ENCODE data around the gene FAM184A.

FAM184A gene

DNA sequence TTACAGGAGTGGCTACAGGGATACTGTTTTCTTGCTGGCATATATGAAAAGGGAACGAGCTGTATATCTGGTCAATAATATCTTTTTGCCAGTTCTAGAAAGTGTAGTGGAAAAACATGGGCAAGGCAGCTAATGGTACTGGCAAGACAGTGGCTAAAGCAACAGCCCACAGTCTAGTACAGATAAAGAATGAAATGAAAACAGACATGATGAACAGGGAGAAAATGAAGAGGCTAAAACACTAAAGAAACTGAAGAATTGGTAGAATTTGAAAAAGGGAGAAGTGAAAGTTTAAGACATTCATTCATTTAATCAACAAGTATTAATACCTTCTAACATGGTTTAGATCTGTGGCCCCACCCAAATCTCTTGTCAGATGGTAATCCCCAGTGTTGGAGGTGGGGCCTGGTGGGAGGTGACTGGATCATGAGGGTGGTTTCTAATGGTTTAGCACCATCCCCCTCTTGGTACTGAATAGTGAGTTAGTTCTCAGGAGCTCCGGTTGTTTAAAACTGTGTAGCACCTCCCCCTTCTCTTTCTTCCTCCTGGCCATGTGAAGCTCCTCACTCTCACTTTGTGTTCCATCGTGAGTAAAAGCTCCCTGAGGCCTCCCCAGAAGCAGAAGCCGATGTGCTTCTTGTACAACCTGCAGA, 18.1 kb downstream of the FAM184A start:
- no peaks in the 10 kb centered on the region for H3K27me3 ChIP-seq (replicated peaks; ENCODE audit: control insufficient read depth, insufficient read depth, low read length)
- DNase-seq (ENCODE audit: extremely low read depth, insufficient read length): no peak
- TF ChIP-seq, protein P1, sequence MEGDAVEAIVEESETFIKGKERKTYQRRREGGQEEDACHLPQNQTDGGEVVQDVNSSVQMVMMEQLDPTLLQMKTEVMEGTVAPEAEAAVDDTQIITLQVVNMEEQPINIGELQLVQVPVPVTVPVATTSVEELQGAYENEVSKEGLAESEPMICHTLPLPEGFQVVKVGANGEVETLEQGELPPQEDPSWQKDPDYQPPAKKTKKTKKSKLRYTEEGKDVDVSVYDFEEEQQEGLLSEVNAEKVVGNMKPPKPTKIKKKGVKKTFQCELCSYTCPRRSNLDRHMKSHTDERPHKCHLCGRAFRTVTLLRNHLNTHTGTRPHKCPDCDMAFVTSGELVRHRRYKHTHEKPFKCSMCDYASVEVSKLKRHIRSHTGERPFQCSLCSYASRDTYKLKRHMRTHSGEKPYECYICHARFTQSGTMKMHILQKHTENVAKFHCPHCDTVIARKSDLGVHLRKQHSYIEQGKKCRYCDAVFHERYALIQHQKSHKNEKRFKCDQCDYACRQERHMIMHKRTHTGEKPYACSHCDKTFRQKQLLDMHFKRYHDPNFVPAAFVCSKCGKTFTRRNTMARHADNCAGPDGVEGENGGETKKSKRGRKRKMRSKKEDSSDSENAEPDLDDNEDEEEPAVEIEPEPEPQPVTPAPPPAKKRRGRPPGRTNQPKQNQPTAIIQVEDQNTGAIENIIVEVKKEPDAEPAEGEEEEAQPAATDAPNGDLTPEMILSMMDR (IDR thresholded peaks at IDR 0.05; ENCODE audit: insufficient read depth, low read length, poor library complexity, severe bottlenecking): no peak
- H3K36me3 ChIP-seq (ENCODE audit: control insufficient read depth, insufficient read depth, low read length): no peaks in the 10 kb centered on the region
- no peak overlapping the region for H3K4me3 ChIP-seq (replicated peaks; ENCODE audit: low read depth, low read length)

DNA sequence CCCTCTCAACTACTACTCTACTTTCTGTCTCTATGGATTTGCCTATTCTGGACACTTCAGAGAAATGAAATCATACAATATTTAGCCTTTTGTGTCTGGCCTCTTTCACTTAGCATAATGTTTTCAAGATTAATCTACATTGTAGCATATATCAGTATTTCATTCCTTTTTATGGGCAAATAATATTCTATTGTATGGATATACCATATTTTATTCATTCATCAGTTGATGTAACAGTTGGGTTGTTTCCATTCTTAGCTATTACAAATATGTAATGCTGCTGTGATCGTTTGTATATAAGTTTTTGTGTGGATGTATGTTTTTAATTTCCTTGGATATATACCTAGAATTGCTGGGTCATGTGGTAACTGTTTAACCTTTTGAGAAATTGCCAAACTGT, 23.4 kb downstream of the FAM184A start:
- Histone ChIP-seq H3K4me3 (replicated peaks; ENCODE audit: low read depth, low read length) (no peak overlapping the region), H3K27me3 (replicated peaks; ENCODE audit: control insufficient read depth, insufficient read depth, low read length) (no peaks in the 10 kb centered on the region), H3K36me3 (ENCODE audit: control insufficient read depth, insufficient read depth, low read length) (no peaks in the 10 kb centered on the region)
- TF ChIP-seq, protein P1 (IDR thresholded peaks at IDR 0.05; ENCODE audit: insufficient read depth, low read length, poor library complexity, severe bottlenecking): no peak
- no peak for DNase-seq (ENCODE audit: extremely low read depth, insufficient read length)

DNA sequence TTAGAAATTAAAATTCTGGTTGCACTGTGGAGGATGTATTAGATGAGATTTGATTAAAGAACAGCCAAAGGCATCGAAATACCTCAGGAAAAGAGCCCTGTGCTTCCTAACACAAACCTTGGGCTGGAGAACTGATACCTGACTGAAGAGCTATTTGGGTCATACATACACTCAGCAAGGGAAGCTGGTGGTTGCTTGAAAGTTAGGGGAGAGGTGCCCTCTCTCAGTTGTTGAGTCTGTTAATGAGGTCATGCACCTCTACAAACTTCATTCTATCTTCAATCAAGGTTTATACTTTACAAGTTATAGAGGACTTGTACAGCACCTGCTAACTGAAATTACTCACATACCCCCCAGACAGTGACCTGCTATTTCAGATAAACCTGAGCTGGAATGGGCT, 25.5 kb downstream of the FAM184A start:
- no peak for DNase-seq (ENCODE audit: extremely low read depth, insufficient read length)
- H3K4me3 ChIP-seq (replicated peaks; ENCODE audit: low read depth, low read length): no peak overlapping the region
- H3K36me3 ChIP-seq (ENCODE audit: control insufficient read depth, insufficient read depth, low read length): no peaks in the 10 kb centered on the region
- no peaks in the 10 kb centered on the region for H3K27me3 ChIP-seq (replicated peaks; ENCODE audit: control insufficient read depth, insufficient read depth, low read length)
- TF ChIP-seq, protein P1 (IDR thresholded peaks at IDR 0.05; ENCODE audit: insufficient read depth, low read length, poor library complexity, severe bottlenecking): no peak

DNA sequence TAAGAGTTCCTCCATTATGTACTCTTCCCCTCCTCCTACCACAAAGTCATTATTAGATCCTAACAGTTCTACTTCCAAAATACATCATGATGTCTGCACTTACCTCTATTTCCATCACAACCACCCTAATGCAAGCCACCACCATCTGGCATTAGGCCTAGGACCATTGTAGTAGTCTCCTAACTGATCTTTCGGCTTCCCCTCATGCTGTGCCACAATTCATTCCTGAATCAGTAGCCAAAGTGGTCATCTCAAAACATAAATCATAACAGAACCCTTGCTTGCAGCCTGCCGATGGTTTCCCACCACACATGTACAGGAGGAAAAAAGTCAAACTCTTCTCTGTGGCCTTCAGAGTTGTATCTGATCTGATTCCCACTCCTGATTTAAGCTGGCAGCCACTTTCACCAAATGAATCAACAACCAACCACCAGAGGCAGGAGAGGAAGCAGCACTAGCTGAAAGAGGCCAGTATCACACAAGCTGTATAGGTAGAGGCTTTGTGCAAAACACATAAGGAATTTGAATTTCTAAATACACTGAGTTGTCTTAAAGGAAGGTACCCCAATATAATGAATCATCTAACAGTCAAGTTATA, 26.1 kb downstream of the FAM184A start:
- TF ChIP-seq, protein P1 (IDR thresholded peaks at IDR 0.05; ENCODE audit: insufficient read depth, low read length, poor library complexity, severe bottlenecking): no peak
- no peak overlapping the region for H3K4me3 ChIP-seq (replicated peaks; ENCODE audit: low read depth, low read length)
- H3K36me3 ChIP-seq (ENCODE audit: control insufficient read depth, insufficient read depth, low read length): no peaks in the 10 kb centered on the region
- DNase-seq (ENCODE audit: extremely low read depth, insufficient read length): no peak
- no peaks in the 10 kb centered on the region for H3K27me3 ChIP-seq (replicated peaks; ENCODE audit: control insufficient read depth, insufficient read depth, low read length)

DNA sequence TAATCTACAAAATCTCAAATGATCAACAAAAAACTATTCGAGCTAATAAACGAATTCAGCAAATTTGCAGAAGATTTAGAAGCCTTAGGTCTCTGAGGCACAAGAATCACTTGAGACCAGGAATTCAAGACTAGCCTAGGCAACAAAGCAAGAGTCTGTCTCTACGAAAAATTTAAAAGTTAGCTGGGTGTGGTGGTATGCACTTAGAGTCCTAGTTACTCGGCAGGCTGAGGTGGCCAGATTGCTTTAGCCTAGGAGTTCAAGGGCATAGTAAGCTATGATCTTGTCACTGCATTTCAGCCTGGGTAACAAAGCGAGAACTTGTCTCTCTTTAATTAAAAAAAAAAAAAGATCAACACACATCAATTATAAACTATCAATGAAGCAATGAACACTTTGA, 34.2 kb downstream of the FAM184A start:
- Histone ChIP-seq H3K27me3 (replicated peaks; ENCODE audit: control insufficient read depth, insufficient read depth, low read length) (no peaks in the 10 kb centered on the region; the same call in 1 of the 2 replicates), H3K4me3 (replicated peaks; ENCODE audit: low read depth, low read length) (no peak overlapping the region), H3K36me3 (ENCODE audit: control insufficient read depth, insufficient read depth, low read length) (no peaks in the 10 kb centered on the region)
- TF ChIP-seq, protein P1 (IDR thresholded peaks at IDR 0.05; ENCODE audit: insufficient read depth, low read length, poor library complexity, severe bottlenecking): no peak
- DNase-seq (ENCODE audit: extremely low read depth, insufficient read length): no peak

Measured in GM06990 (cell line).